Uterus (tissue), 2 donors: ENCODE results near the gene GRWD1.

Experiments used
- POLR2A ChIP-seq, 2 donors: fragments of 450-650 bp; IDR thresholded peaks; one replicate each; pipeline ENCODE4 v1.6.1; 2016; ENCODE audit warnings: antibody characterized with exemption in 2 of 2, mild to moderate bottlenecking in 1 of 2, moderate library complexity in 1 of 2
- TF ChIP-seq, protein P1 (sequence below), 4 experiments: fragments of 200-600 bp in 2 of 4; fragments of 450-650 bp in 2 of 4; sonication (generic) in 2 of 4; IDR thresholded peaks; one replicate each; pipeline ENCODE4 v1.5.1; 2016 to 2019; ENCODE audit warnings: antibody characterized with exemption in 4 of 4, mild to moderate bottlenecking in 2 of 4, moderate library complexity in 1 of 4

GRCh38 chr19:48466561-48467325, 21.0 kb downstream of the GRWD1 start:
- TF ChIP-seq POLR2A (IDR thresholded peaks at IDR 0.05), result no peak
- TF ChIP-seq, protein P1, sequence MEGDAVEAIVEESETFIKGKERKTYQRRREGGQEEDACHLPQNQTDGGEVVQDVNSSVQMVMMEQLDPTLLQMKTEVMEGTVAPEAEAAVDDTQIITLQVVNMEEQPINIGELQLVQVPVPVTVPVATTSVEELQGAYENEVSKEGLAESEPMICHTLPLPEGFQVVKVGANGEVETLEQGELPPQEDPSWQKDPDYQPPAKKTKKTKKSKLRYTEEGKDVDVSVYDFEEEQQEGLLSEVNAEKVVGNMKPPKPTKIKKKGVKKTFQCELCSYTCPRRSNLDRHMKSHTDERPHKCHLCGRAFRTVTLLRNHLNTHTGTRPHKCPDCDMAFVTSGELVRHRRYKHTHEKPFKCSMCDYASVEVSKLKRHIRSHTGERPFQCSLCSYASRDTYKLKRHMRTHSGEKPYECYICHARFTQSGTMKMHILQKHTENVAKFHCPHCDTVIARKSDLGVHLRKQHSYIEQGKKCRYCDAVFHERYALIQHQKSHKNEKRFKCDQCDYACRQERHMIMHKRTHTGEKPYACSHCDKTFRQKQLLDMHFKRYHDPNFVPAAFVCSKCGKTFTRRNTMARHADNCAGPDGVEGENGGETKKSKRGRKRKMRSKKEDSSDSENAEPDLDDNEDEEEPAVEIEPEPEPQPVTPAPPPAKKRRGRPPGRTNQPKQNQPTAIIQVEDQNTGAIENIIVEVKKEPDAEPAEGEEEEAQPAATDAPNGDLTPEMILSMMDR (IDR thresholded peaks at IDR 0.05), result no peak
